Endothelial cell of umbilical vein (primary cell): ENCODE measurements around the gene DNAH3. TPM values are rescaled to one million over a fixed set of nuclear protein-coding genes. Genes with fewer than 3 reads are reported as not detected.

ENCODE experiments used
- BruUV-seq: library from RNA; stranded (reverse); fragments of 400-500 nt; replicated peaks from 2 replicates; lab custom pipeline; 2021; lab: Mats Ljungman, UMichigan
- CTCF ChIA-PET: fragments of 300-600, 350-600 bp; sonication (Branson Sonifier 250); formaldehyde crosslinking; loops from one replicate; lab custom pipeline; 2021; ENCODE audit warnings: antibody characterized with exemption, inconsistent platforms; lab: Charles Lee
- POLR2A ChIA-PET: fragments of 300-600, 350-600 bp; sonication (Branson Sonifier 250); formaldehyde crosslinking; loops from one replicate; lab custom pipeline; 2021; ENCODE audit warnings: antibody characterized with exemption, inconsistent platforms; lab: Charles Lee
- DNase-seq: peaks from one replicate; pipeline ENCODE4 v3.0.0-alpha.2; 2011; ENCODE audit warnings: low read depth, low spot score
- FAIRE-seq: peaks from 2 replicates; lab custom pipeline; 2011; peaks lifted over from hg19 to GRCh38; lab: Jason Lieb, UNC
- H2AFZ ChIP-seq: 2 replicates; pipeline ENCODE4 v1.6.0; 2012; ENCODE audit warnings: low read depth, low read length, control low read depth, inconsistent platforms
- H3K27ac ChIP-seq: 2 replicates; pipeline ENCODE4 v1.5.1; 2011; ENCODE audit warnings: low read depth, mild to moderate bottlenecking, control low read depth, low read length, moderate library complexity; ENCODE audit not compliant: insufficient read depth
- H3K27me3 ChIP-seq, 2 experiments: 2 replicates each; pipeline versions ENCODE4 v1.6.0 to v1.6.1; 2011; ENCODE audit warnings: low read length in 2 of 2, mixed read lengths in 1 of 2; ENCODE audit not compliant: control insufficient read depth in 2 of 2, insufficient read depth in 2 of 2
- H3K36me3 ChIP-seq, 2 experiments: 2 replicates in 1 of 2; 3 replicates in 1 of 2; pipeline ENCODE4 v1.5.1; 2011; ENCODE audit warnings: low read length in 2 of 2, mild to moderate bottlenecking in 1 of 2, moderate library complexity in 1 of 2; ENCODE audit not compliant: control insufficient read depth in 2 of 2, insufficient read depth in 2 of 2; ENCODE audit errors: extremely low read depth in 1 of 2
- H3K4me1 ChIP-seq: 3 replicates; pipeline ENCODE4 v1.5.1; 2011; ENCODE audit warnings: mild to moderate bottlenecking, low read length; ENCODE audit not compliant: control insufficient read depth, insufficient read depth; ENCODE audit errors: extremely low read depth
- H3K4me2 ChIP-seq: 2 replicates; pipeline ENCODE4 v1.6.1; 2011; ENCODE audit warnings: low read length, control low read depth, mixed read lengths; ENCODE audit not compliant: insufficient read depth
- H3K4me3 ChIP-seq, 3 experiments: fragments of 200-600 bp in 1 of 3; sonication (generic), shearing (Covaris generic) in 1 of 3; replicated peaks in 1 of 3; 2 replicates each; pipeline ENCODE4 v1.5.1; 2011 to 2016; ENCODE audit warnings: control low read depth in 3 of 3, low read length in 3 of 3, mild to moderate bottlenecking in 2 of 3, inconsistent platforms in 1 of 3, low read depth in 1 of 3, moderate library complexity in 1 of 3; ENCODE audit not compliant: insufficient read depth in 1 of 3
- H3K79me2 ChIP-seq: 2 replicates; pipeline ENCODE4 v1.6.0; 2012; ENCODE audit warnings: low read length, inconsistent platforms; ENCODE audit not compliant: control insufficient read depth, insufficient read depth
- H3K9ac ChIP-seq: replicated peaks from 2 replicates; pipeline ENCODE3; 2011; ENCODE audit warnings: low read length, control low read depth; ENCODE audit not compliant: insufficient read depth; ENCODE audit errors: extremely low read depth
- H3K9me1 ChIP-seq: replicated peaks from 3 replicates; pipeline ENCODE4 v1.6.0; 2011; ENCODE audit warnings: mild to moderate bottlenecking, low read length; ENCODE audit not compliant: control insufficient read depth, insufficient read depth; ENCODE audit errors: extremely low read depth
- H3K9me3 ChIP-seq: replicated peaks from 2 replicates; pipeline ENCODE4 v1.5.1; 2012; ENCODE audit warnings: low read length, inconsistent platforms; ENCODE audit not compliant: control insufficient read depth, insufficient read depth
- H4K20me1 ChIP-seq: replicated peaks from 2 replicates; pipeline ENCODE3; 2011; ENCODE audit warnings: mild to moderate bottlenecking, low read length; ENCODE audit not compliant: control insufficient read depth, insufficient read depth; ENCODE audit errors: extremely low read depth
- CTCF ChIP-seq, 2 donors: IDR thresholded peaks; 1 replicate in 1 of 2; 2 replicates in 1 of 2; pipeline ENCODE4 v1.5.1; 2011; ENCODE audit warnings: low read length in 2 of 2, mild to moderate bottlenecking in 2 of 2, moderate library complexity in 2 of 2, control low read depth in 1 of 2, inconsistent platforms in 1 of 2, low read depth in 1 of 2; ENCODE audit not compliant: insufficient read depth in 1 of 2; ENCODE audit errors: extremely low read depth in 1 of 2
- EZH2 ChIP-seq: IDR thresholded peaks from 2 replicates; pipeline ENCODE4 v1.6.1; 2012; ENCODE audit warnings: borderline replicate concordance, low read depth, mild to moderate bottlenecking, moderate library complexity, low read length, inconsistent platforms; ENCODE audit not compliant: severe bottlenecking
- FOS ChIP-seq: IDR thresholded peaks from 2 replicates; pipeline ENCODE4 v1.6.1; 2011; ENCODE audit warnings: mild to moderate bottlenecking, low read length, moderate library complexity, borderline replicate concordance; ENCODE audit not compliant: insufficient read depth
- GATA2 ChIP-seq: IDR thresholded peaks from 2 replicates; pipeline ENCODE4 v1.7.0; 2011; ENCODE audit warnings: low read depth, mild to moderate bottlenecking, moderate library complexity, mixed read lengths, low read length; ENCODE audit not compliant: insufficient read length, insufficient read depth
- JUN ChIP-seq: IDR thresholded peaks from 2 replicates; pipeline ENCODE4 v1.6.1; 2011; ENCODE audit warnings: borderline replicate concordance, low read depth; ENCODE audit not compliant: insufficient read length, insufficient read depth
- MAX ChIP-seq: IDR thresholded peaks from 2 replicates; pipeline ENCODE4 v1.6.1; 2011; ENCODE audit not compliant: insufficient read depth, insufficient read length
- MYC ChIP-seq: IDR thresholded peaks from one replicate; pipeline ENCODE4 v1.6.1; 2011; ENCODE audit warnings: mild to moderate bottlenecking, low read depth, low read length
- POLR2A ChIP-seq: IDR thresholded peaks from 2 replicates; pipeline ENCODE4 v1.6.1; 2012; ENCODE audit warnings: low read depth, mild to moderate bottlenecking, control low read depth, low read length
- POLR2AphosphoS5 ChIP-seq: IDR thresholded peaks from 2 replicates; pipeline ENCODE4 v1.6.1; 2012; ENCODE audit warnings: low read depth, mild to moderate bottlenecking, control low read depth, low read length, moderate library complexity; ENCODE audit not compliant: insufficient read depth
- dilution Hi-C: fragments of 300-500 bp; cut with MboI; formaldehyde crosslinking; loops from one replicate; pipeline ENCODE4 v1.15.0; 2019; ENCODE audit warnings: low sequenced_read_pairs; ENCODE audit not compliant: extremely low pct_ligation_motif_present
- intact Hi-C: fragments of 100-400 bp; cut with micrococcal nuclease; formaldehyde crosslinking; loops from one replicate; pipeline ENCODE4 v1.10.0; 2022
- polyA plus RNA-seq, 4 experiments: library from polyadenylated mRNA; depleted of rRNA in 3 of 4; stranded (reverse) in 3 of 4; unstranded in 1 of 4; fragments of >200 nt; gene quantifications; 2 replicates each; pipeline versions ENCODE4 v1.2.1 to v1.2.3, GENCODE V29; 2011 to 2012; ENCODE audit warnings: missing spikeins in 1 of 4
- total RNA-seq: library from RNA; stranded (reverse); gene quantifications from 2 replicates; pipeline ENCODE4 v1.2.3, GENCODE V29; 2021

DNAH3 gene
- total and polyA plus RNA-seq, 2 donors (not counting 3 experiments of a cell fraction or from before 2014, with no cell fraction given) = not detected

GRCh38 chr16:20952139-20952920 lies 198.3 kb downstream of the DNAH3 start:
- ChIA-PET POLR2A (no interaction called here), CTCF (no interaction called here)
- no TSS peak for BruUV-seq
- Histone ChIP-seq H3K9me3 (no peaks in the 10 kb centered on the region), H3K9me1 (no peaks in the 10 kb centered on the region), H3K4me3 (no peak overlapping the region), H3K4me2 (no peak overlapping the region), H3K9ac (no peak overlapping the region), H3K27me3 (no peaks in the 10 kb centered on the region), H3K79me2 (no peaks in the 10 kb centered on the region), H3K27ac (no peak overlapping the region), H3K36me3 (no peaks in the 10 kb centered on the region), H4K20me1 (no peaks in the 10 kb centered on the region), H3K4me1 (no peaks in the 10 kb centered on the region), H2AFZ (no peak overlapping the region)
- TF ChIP-seq FOS (no peak), CTCF (IDR thresholded peaks at IDR 0.05; ENCODE audit: extremely low read depth in 1 of 2, insufficient read depth in 1 of 2, low read depth in 1 of 2, low read length in 2 of 2) (no peak), MAX (no peak), MYC (no peak), POLR2AphosphoS5 (no peak), GATA2 (no peak), EZH2 (no peak), JUN (no peak), POLR2A (no peak)
- intact Hi-C loops = no loop called here
- DNase-seq (no peak), FAIRE-seq (no peak)
- dilution Hi-C loops = no loop called here
